Measurements from ENCODE around the gene CETN3.

Gene CETN3

GRCh38 chr5:90424245-90424644, 14.7 kb upstream of the CETN3 start:
- no peak for DNase-seq (ENCODE audit: low read depth)
- TF ChIP-seq CTCF (IDR thresholded peaks at IDR 0.05; ENCODE audit: control insufficient read depth, insufficient read depth, low read depth, low read length, missing control alignments), result no peak

GRCh38 chr5:90421136-90421535, 11.6 kb upstream of the CETN3 start:
- DNase-seq (ENCODE audit: low read depth), result no peak
- peak; percentile 14 for TF ChIP-seq CTCF (IDR thresholded peaks at IDR 0.05; ENCODE audit: control insufficient read depth, insufficient read depth, low read depth, low read length, missing control alignments)
- H3K4me3 ChIP-seq (ENCODE audit: control insufficient read depth, low read depth, low read length), result no peak overlapping the region

More at GRCh38 chr5:90424245-90424644, 14.7 kb upstream of the CETN3 start:
- H3K4me3 ChIP-seq (ENCODE audit: control insufficient read depth, low read depth, low read length), result no peak overlapping the region

GRCh38 chr5:90418214-90418613, 8.7 kb upstream of the CETN3 start:
- DNase-seq (ENCODE audit: low read depth), result no peak
- no peak for TF ChIP-seq CTCF (IDR thresholded peaks at IDR 0.05; ENCODE audit: control insufficient read depth, insufficient read depth, low read depth, low read length, missing control alignments)
- no peak overlapping the region for H3K4me3 ChIP-seq (ENCODE audit: control insufficient read depth, low read depth, low read length)

- H3K4me3 ChIP-seq (ENCODE audit: control insufficient read depth, low read depth, low read length), result peak overlapping the region; percentile 59
- no peak for DNase-seq (ENCODE audit: low read depth)
- TF ChIP-seq CTCF (IDR thresholded peaks at IDR 0.05; ENCODE audit: control insufficient read depth, insufficient read depth, low read depth, low read length, missing control alignments), result no peak
Measured at GRCh38 chr5:90410178-90410762, 714 bp upstream of the CETN3 start.

GRCh38 chr5:90408571-90409317, 812 bp downstream of the CETN3 start:
- TF ChIP-seq CTCF (IDR thresholded peaks at IDR 0.05; ENCODE audit: control insufficient read depth, insufficient read depth, low read depth, low read length, missing control alignments), result no peak
- no peak for DNase-seq (ENCODE audit: low read depth)
- H3K4me3 ChIP-seq (ENCODE audit: control insufficient read depth, low read depth, low read length), result peak overlapping the region; percentile 78

GRCh38 chr5:90406466-90406865, 3.1 kb downstream of the CETN3 start:
- H3K4me3 ChIP-seq (ENCODE audit: control insufficient read depth, low read depth, low read length), result no peak overlapping the region
- no peak for DNase-seq (ENCODE audit: low read depth)
- TF ChIP-seq CTCF (IDR thresholded peaks at IDR 0.05; ENCODE audit: control insufficient read depth, insufficient read depth, low read depth, low read length, missing control alignments), result no peak

All from AG09309 (cell line).